ENCODE data around the gene PLCL2. TPM values are rescaled to one million over a fixed set of nuclear protein-coding genes. Genes with fewer than 3 reads are reported as not detected.
A peak's percentile ranks its signal among the peaks of the same experiment; 100 is the strongest.

Gene PLCL2
- total and polyA plus RNA-seq, 4 donors, result 2.1 to 16.7 (median 7.0) TPM

- H3K27me3 ChIP-seq (ENCODE audit: control insufficient read depth in 1 of 2, insufficient read depth in 2 of 2, low read length in 1 of 2), result no peaks in the 10 kb centered on the region
- DNase-seq (no peak), ATAC-seq (ENCODE audit: low FRiP score) (peak; percentile 52)
- H3K9me3 ChIP-seq (ENCODE audit: control insufficient read depth, low read length), result no peaks in the 10 kb centered on the region
- H3K27ac ChIP-seq (ENCODE audit: low read depth in 1 of 2, low read length in 2 of 2), result no peak overlapping the region
- 91 to 96% methylated on average over 7 of the region's 7 CpGs for WGBS, 2 donors
- intact Hi-C loops (cut with DNase I), result no loop called here
- H3K36me3 ChIP-seq (ENCODE audit: control insufficient read depth in 1 of 2, insufficient read depth in 2 of 2, low read length in 1 of 2), result peaks cover 0 to 2% of the 10 kb centered on the region in 2 donors
- no peaks in the 10 kb centered on the region for H3K4me1 ChIP-seq (ENCODE audit: control insufficient read depth in 1 of 2, insufficient read depth in 2 of 2, low read length in 2 of 2)
- no peak overlapping the region for H3K4me3 ChIP-seq (ENCODE audit: low read length in 2 of 2)
These were observed 194.2 kb downstream of the PLCL2 start for GRCh38 chr3:17078926-17079465.

- ATAC-seq (ENCODE audit: low FRiP score) (no peak), DNase-seq (no peak)
- H3K36me3 ChIP-seq (ENCODE audit: control insufficient read depth in 1 of 2, insufficient read depth in 2 of 2, low read length in 1 of 2), result peaks cover 0 to 2% of the 10 kb centered on the region in 2 donors
- no peaks in the 10 kb centered on the region for H3K9me3 ChIP-seq (ENCODE audit: control insufficient read depth, low read length)
- no peak overlapping the region for H3K4me3 ChIP-seq (ENCODE audit: low read length in 2 of 2)
- no peaks in the 10 kb centered on the region for H3K4me1 ChIP-seq (ENCODE audit: control insufficient read depth in 1 of 2, insufficient read depth in 2 of 2, low read length in 2 of 2)
- intact Hi-C loops (cut with DNase I), result no loop called here
- H3K27ac ChIP-seq (ENCODE audit: low read depth in 1 of 2, low read length in 2 of 2), result no peak overlapping the region
- no peaks in the 10 kb centered on the region for H3K27me3 ChIP-seq (ENCODE audit: control insufficient read depth in 1 of 2, insufficient read depth in 2 of 2, low read length in 1 of 2)
- 92 to 93% methylated on average over 6 of the region's 6 CpGs for WGBS, 2 donors
These were observed 195.2 kb downstream of the PLCL2 start for GRCh38 chr3:17079933-17080332.

- Histone ChIP-seq H3K36me3 (ENCODE audit: control insufficient read depth in 1 of 2, insufficient read depth in 2 of 2, low read length in 1 of 2) (peaks cover 0 to 2% of the 10 kb centered on the region in 2 donors), H3K4me3 (ENCODE audit: low read length in 2 of 2) (no peak overlapping the region), H3K27ac (ENCODE audit: low read depth in 1 of 2, low read length in 2 of 2) (peak overlapping the region in 1 of 2 donors; percentile 28), H3K27me3 (ENCODE audit: control insufficient read depth in 1 of 2, insufficient read depth in 2 of 2, low read length in 1 of 2) (no peaks in the 10 kb centered on the region), H3K4me1 (ENCODE audit: control insufficient read depth in 1 of 2, insufficient read depth in 2 of 2, low read length in 2 of 2) (no peaks in the 10 kb centered on the region), H3K9me3 (ENCODE audit: control insufficient read depth, low read length) (no peaks in the 10 kb centered on the region)
- ATAC-seq (ENCODE audit: low FRiP score), result no peak
- 33 to 36% methylated on average over 4 of the region's 4 CpGs for WGBS, 2 donors
- intact Hi-C loops (cut with DNase I), result no loop called here
- DNase-seq, result no peak
These were observed 196.8 kb downstream of the PLCL2 start for GRCh38 chr3:17081520-17081919.

- H3K27me3 ChIP-seq (ENCODE audit: control insufficient read depth in 1 of 2, insufficient read depth in 2 of 2, low read length in 1 of 2), result no peaks in the 10 kb centered on the region
- no peaks in the 10 kb centered on the region for H3K9me3 ChIP-seq (ENCODE audit: control insufficient read depth, low read length)
- H3K27ac ChIP-seq (ENCODE audit: low read depth in 1 of 2, low read length in 2 of 2), result no peak overlapping the region
- DNase-seq, result no peak
- intact Hi-C loops (cut with DNase I), result loop anchor here in 1 of 2 donors (5.0 kb wide), 1 partner anchor 50 kb away; no protein-coding TSS in a partner anchor
- H3K4me3 ChIP-seq (ENCODE audit: low read length in 2 of 2), result no peak overlapping the region
- H3K4me1 ChIP-seq (ENCODE audit: control insufficient read depth in 1 of 2, insufficient read depth in 2 of 2, low read length in 2 of 2), result peaks cover 0 to 4% of the 10 kb centered on the region in 2 donors
- ATAC-seq (ENCODE audit: low FRiP score), result no peak
- no peaks in the 10 kb centered on the region for H3K36me3 ChIP-seq (ENCODE audit: control insufficient read depth in 1 of 2, insufficient read depth in 2 of 2, low read length in 1 of 2)
- WGBS, 2 donors, result 97 to 98% methylated on average over 4 of the region's 4 CpGs
These were observed 202.8 kb downstream of the PLCL2 start for GRCh38 chr3:17087509-17087908.

- DNase-seq, result no peak
- intact Hi-C loops (cut with DNase I), result loop anchor here in 1 of 2 donors (5.0 kb wide), 1 partner anchor 49 kb away; no protein-coding TSS in a partner anchor
- Histone ChIP-seq H3K36me3 (ENCODE audit: control insufficient read depth in 1 of 2, insufficient read depth in 2 of 2, low read length in 1 of 2) (no peaks in the 10 kb centered on the region), H3K9me3 (ENCODE audit: control insufficient read depth, low read length) (no peaks in the 10 kb centered on the region), H3K27ac (ENCODE audit: low read depth in 1 of 2, low read length in 2 of 2) (peak overlapping the region; percentile 81 to 84), H3K4me3 (ENCODE audit: low read length in 2 of 2) (no peak overlapping the region), H3K4me1 (ENCODE audit: control insufficient read depth in 1 of 2, insufficient read depth in 2 of 2, low read length in 2 of 2) (peaks cover 0 to 4% of the 10 kb centered on the region in 2 donors), H3K27me3 (ENCODE audit: control insufficient read depth in 1 of 2, insufficient read depth in 2 of 2, low read length in 1 of 2) (no peaks in the 10 kb centered on the region)
- WGBS, 2 donors, result 61 to 70% methylated on average over 3 of the region's 3 CpGs
- ATAC-seq (ENCODE audit: low FRiP score), result no peak
These were observed 203.3 kb downstream of the PLCL2 start for GRCh38 chr3:17088017-17088416.

GRCh38 chr3:17088602-17089313 is 204.0 kb downstream of the PLCL2 start:
- ATAC-seq (ENCODE audit: low FRiP score) (peak; percentile 67), DNase-seq (peak in 1 of 2 donors; percentile 41)
- H3K4me3 ChIP-seq (ENCODE audit: low read length in 2 of 2), result no peak overlapping the region
- intact Hi-C loops (cut with DNase I), result loop anchor here in 1 of 2 donors (5.0 kb wide), 1 partner anchor 49 kb away; no protein-coding TSS in a partner anchor
- peaks cover 0 to 4% of the 10 kb centered on the region in 2 donors for H3K4me1 ChIP-seq (ENCODE audit: control insufficient read depth in 1 of 2, insufficient read depth in 2 of 2, low read length in 2 of 2)
- WGBS, 2 donors, result 23% methylated on average over 6 of the region's 6 CpGs
- H3K27me3 ChIP-seq (ENCODE audit: control insufficient read depth in 1 of 2, insufficient read depth in 2 of 2, low read length in 1 of 2), result no peaks in the 10 kb centered on the region
- H3K27ac ChIP-seq (ENCODE audit: low read depth in 1 of 2, low read length in 2 of 2), result peak overlapping the region; percentile 81 to 83
- no peaks in the 10 kb centered on the region for H3K9me3 ChIP-seq (ENCODE audit: control insufficient read depth, low read length)
- H3K36me3 ChIP-seq (ENCODE audit: control insufficient read depth in 1 of 2, insufficient read depth in 2 of 2, low read length in 1 of 2), result no peaks in the 10 kb centered on the region

- Histone ChIP-seq H3K27ac (ENCODE audit: low read depth in 1 of 2, low read length in 2 of 2) (peak overlapping the region in 1 of 2 donors; percentile 81), H3K27me3 (ENCODE audit: control insufficient read depth in 1 of 2, insufficient read depth in 2 of 2, low read length in 1 of 2) (no peaks in the 10 kb centered on the region), H3K36me3 (ENCODE audit: control insufficient read depth in 1 of 2, insufficient read depth in 2 of 2, low read length in 1 of 2) (no peaks in the 10 kb centered on the region), H3K9me3 (ENCODE audit: control insufficient read depth, low read length) (no peaks in the 10 kb centered on the region), H3K4me1 (ENCODE audit: control insufficient read depth in 1 of 2, insufficient read depth in 2 of 2, low read length in 2 of 2) (peaks cover 0 to 4% of the 10 kb centered on the region in 2 donors), H3K4me3 (ENCODE audit: low read length in 2 of 2) (no peak overlapping the region)
- DNase-seq (no peak), ATAC-seq (ENCODE audit: low FRiP score) (peak; percentile 58)
- intact Hi-C loops (cut with DNase I), result loop anchor here in 1 of 2 donors (5.0 kb wide), 1 partner anchor 48 kb away; no protein-coding TSS in a partner anchor
These were observed 204.6 kb downstream of the PLCL2 start for GRCh38 chr3:17089314-17089700.

GRCh38 chr3:17090280-17090983 is 205.7 kb downstream of the PLCL2 start:
- H3K27me3 ChIP-seq (ENCODE audit: control insufficient read depth in 1 of 2, insufficient read depth in 2 of 2, low read length in 1 of 2), result no peaks in the 10 kb centered on the region
- peak overlapping the region; percentile 11 to 69 for H3K27ac ChIP-seq (ENCODE audit: low read depth in 1 of 2, low read length in 2 of 2)
- ATAC-seq (ENCODE audit: low FRiP score) (no peak), DNase-seq (no peak)
- intact Hi-C loops (cut with DNase I), result no loop called here
- WGBS, 2 donors, result 42 to 45% methylated on average over 6 of the region's 6 CpGs
- H3K4me3 ChIP-seq (ENCODE audit: low read length in 2 of 2), result no peak overlapping the region
- no peaks in the 10 kb centered on the region for H3K9me3 ChIP-seq (ENCODE audit: control insufficient read depth, low read length)
- H3K4me1 ChIP-seq (ENCODE audit: control insufficient read depth in 1 of 2, insufficient read depth in 2 of 2, low read length in 2 of 2), result peaks cover 0 to 4% of the 10 kb centered on the region in 2 donors
- H3K36me3 ChIP-seq (ENCODE audit: control insufficient read depth in 1 of 2, insufficient read depth in 2 of 2, low read length in 1 of 2), result no peaks in the 10 kb centered on the region
